ENCODE measurements around the gene TMCC3.
"Not testable (repeated sequence)": the region's sequence is repeated elsewhere in the genome, so short reads cannot be mapped to it uniquely, and the experiment has no call there.

Gene TMCC3

GRCh38 chr12:94633401-94633800 is 17.0 kb downstream of the TMCC3 start:
- DNase-seq = no peak

- no peak for DNase-seq
Observed at GRCh38 chr12:94631058-94631457, 19.3 kb downstream of the TMCC3 start.

- no peak for DNase-seq
Observed at GRCh38 chr12:94628819-94629472, 21.4 kb downstream of the TMCC3 start.

GRCh38 chr12:94628369-94628768 is 22.0 kb downstream of the TMCC3 start:
- no peak for DNase-seq

GRCh38 chr12:94625531-94625930 is 24.8 kb downstream of the TMCC3 start:
- no peak for DNase-seq

- no peak for DNase-seq
Observed at GRCh38 chr12:94623161-94623920, 27.0 kb downstream of the TMCC3 start.

GRCh38 chr12:94622475-94622874 is 27.9 kb downstream of the TMCC3 start:
- DNase-seq = no peak

GRCh38 chr12:94621662-94622359 is 28.5 kb downstream of the TMCC3 start:
- DNase-seq = no peak

GRCh38 chr12:94620621-94621020 is 29.7 kb downstream of the TMCC3 start:
- no peak for DNase-seq

- DNase-seq = no peak
Observed at GRCh38 chr12:94618995-94619695, 31.2 kb downstream of the TMCC3 start.

- no peak for DNase-seq
Observed at GRCh38 chr12:94617101-94617500, 33.3 kb downstream of the TMCC3 start.

GRCh38 chr12:94616203-94616729 is 34.1 kb downstream of the TMCC3 start:
- DNase-seq = no peak

GRCh38 chr12:94615260-94616181 is 34.8 kb downstream of the TMCC3 start:
- DNase-seq = no peak

- no peak for DNase-seq
Observed at GRCh38 chr12:94614288-94614721, 36.1 kb downstream of the TMCC3 start.

- no peak for DNase-seq
Observed at GRCh38 chr12:94609917-94610443, 40.4 kb downstream of the TMCC3 start.

- not testable (repeated sequence) for DNase-seq
Observed at GRCh38 chr12:94606810-94607209, 43.5 kb downstream of the TMCC3 start.

GRCh38 chr12:94604366-94604698 is 46.0 kb downstream of the TMCC3 start:
- DNase-seq = no peak

GRCh38 chr12:94603434-94604365 is 46.7 kb downstream of the TMCC3 start:
- no peak for DNase-seq

- DNase-seq = no peak
Observed at GRCh38 chr12:94602024-94602423, 48.3 kb downstream of the TMCC3 start.

- DNase-seq = not testable (repeated sequence)
Observed at GRCh38 chr12:94601307-94601706, 49.0 kb downstream of the TMCC3 start.

- no peak for DNase-seq
Observed at GRCh38 chr12:94599189-94599588, 51.2 kb downstream of the TMCC3 start.
